Neural crest cell (in vitro differentiated cells): ENCODE measurements around the gene APP. TPM values are rescaled to one million over a fixed set of nuclear protein-coding genes. Genes with fewer than 3 reads are reported as not detected.

Experiments used
- DNase-seq: peaks from one replicate; pipeline ENCODE4 v3.0.0; 2021; ENCODE audit warnings: low read depth, mixed read lengths, low spot score
- H3K27ac Mint-ChIP-seq: one replicate; pipeline ENCODE4 v1.8.0; 2021; ENCODE audit warnings: mild to moderate bottlenecking, mixed read lengths; ENCODE audit not compliant: unreplicated experiment
- H3K27me3 Mint-ChIP-seq: 2 replicates; pipeline ENCODE4 v1.8.0; 2021; ENCODE audit warnings: low read depth, mild to moderate bottlenecking, mixed read lengths
- H3K36me3 Mint-ChIP-seq: 2 replicates; pipeline ENCODE4 v1.8.0; 2021; ENCODE audit warnings: low read depth, mild to moderate bottlenecking, mixed read lengths
- H3K4me1 Mint-ChIP-seq: 2 replicates; pipeline ENCODE4 v1.8.0; 2021; ENCODE audit warnings: mixed read lengths
- H3K4me3 Mint-ChIP-seq: one replicate; pipeline ENCODE4 v1.8.0; 2021; ENCODE audit warnings: mild to moderate bottlenecking, mixed read lengths
- H3K9me3 Mint-ChIP-seq: 2 replicates; pipeline ENCODE4 v1.8.0; 2021; ENCODE audit warnings: mixed read lengths
- CTCF ChIP-seq: fragments of 200-600 bp; sonication (generic); conservative IDR thresholded peaks from 2 replicates; pipeline ENCODE4 v1.5.0; 2021; ENCODE audit warnings: antibody characterized with exemption, mild to moderate bottlenecking
- total RNA-seq: library from RNA; stranded (reverse); gene quantifications from 2 replicates; pipeline ENCODE4 v1.2.1, GENCODE V29; 2021

The APP gene
- total RNA-seq, 1 donor from 2014 or later = 254 TPM

- TF ChIP-seq CTCF = no peak
- Mint-ChIP-seq H3K27me3 (peaks cover 4% of the 10 kb centered on the region), H3K4me1 (peaks cover 6% of the 10 kb centered on the region), H3K27ac (no peak overlapping the region), H3K4me3 (no peak overlapping the region), H3K36me3 (peaks cover 9% of the 10 kb centered on the region), H3K9me3 (peaks cover 10% of the 10 kb centered on the region)
- no peak for DNase-seq
Observed at GRCh38 chr21:25831300-25831960, 339.1 kb downstream of the APP start.
